K562 (cell line): Measurements from ENCODE around the gene SLC25A18.

Experiments
- POLR2A ChIP-seq: fragments of 450-650 bp; conservative IDR thresholded peaks from 2 replicates; pipeline ENCODE4 v1.6.1; 2016
- TCF7L2 ChIP-seq: fragments of 150-350 bp; IDR thresholded peaks from 2 replicates; pipeline ENCODE4 v1.6.1; 2016; ENCODE audit warnings: low read depth, mild to moderate bottlenecking, low read length, moderate library complexity

- TF ChIP-seq POLR2A (no peak), TCF7L2 (no peak)
These were observed 33.9 kb downstream of the SLC25A18 start for GRCh38 chr22:17597217-17597616.
